ENCODE results near the gene MTM1.
A peak's percentile ranks its signal among the peaks of the same experiment; 100 is the strongest.

Gene MTM1

GRCh38 chrX:150551963-150552362, 16.5 kb upstream of the MTM1 start:
- DNase-seq = no peak

GRCh38 chrX:150558424-150558823, 10.0 kb upstream of the MTM1 start:
- DNase-seq = no peak

GRCh38 chrX:150564838-150565237, 3.6 kb upstream of the MTM1 start:
- DNase-seq = no peak

GRCh38 chrX:150565551-150565950, 2.9 kb upstream of the MTM1 start:
- no peak for DNase-seq

DNA sequence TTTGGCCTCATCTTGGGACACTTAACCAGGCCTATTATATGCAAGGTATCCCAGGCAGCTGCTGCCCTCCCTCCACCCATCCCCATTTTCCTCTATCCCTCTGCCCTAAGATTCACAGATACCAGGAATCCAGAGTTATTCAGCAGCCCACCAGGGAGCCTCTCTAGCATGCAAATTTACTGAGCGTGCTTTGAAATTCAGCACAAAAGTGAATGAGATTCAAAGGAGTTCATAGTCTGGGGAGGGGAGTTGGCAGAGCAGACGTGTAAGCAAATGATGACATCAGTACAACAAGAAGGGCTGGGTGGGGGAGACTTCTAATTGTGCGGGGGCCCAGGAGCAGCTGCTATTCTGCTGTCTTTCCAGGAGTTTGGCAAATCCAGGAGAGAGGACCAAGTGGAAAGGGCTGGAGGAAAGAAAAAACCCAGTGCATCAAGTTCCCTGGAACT, 1.7 kb upstream of the MTM1 start:
- DNase-seq = no peak

GRCh38 chrX:150567645-150568319, 639 bp upstream of the MTM1 start:
- no peak for DNase-seq

GRCh38 chrX:150569155-150569477, 695 bp downstream of the MTM1 start:
- DNase-seq = no peak

GRCh38 chrX:150570512-150570911, 2.1 kb downstream of the MTM1 start:
- DNase-seq = no peak

DNA sequence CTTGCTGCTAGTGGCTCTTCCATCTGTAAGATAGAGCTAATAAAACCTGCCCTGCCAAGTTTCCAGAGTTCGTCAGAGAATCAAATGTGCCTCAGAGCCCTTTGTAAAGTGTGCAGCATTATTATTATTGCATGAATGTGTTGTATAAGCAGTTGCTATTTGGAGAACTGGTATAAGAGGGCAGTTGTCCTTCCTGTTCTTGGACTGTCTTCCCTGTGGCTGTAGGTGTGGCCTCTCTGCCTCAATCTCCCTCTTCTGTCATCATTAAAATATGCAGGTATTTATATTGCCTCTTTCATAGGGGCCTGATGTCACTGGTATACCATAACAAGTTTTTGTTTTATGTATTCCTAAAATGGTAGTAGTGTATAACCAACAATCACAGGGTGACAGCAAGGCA, 3.8 kb downstream of the MTM1 start:
- DNase-seq = no peak

DNA sequence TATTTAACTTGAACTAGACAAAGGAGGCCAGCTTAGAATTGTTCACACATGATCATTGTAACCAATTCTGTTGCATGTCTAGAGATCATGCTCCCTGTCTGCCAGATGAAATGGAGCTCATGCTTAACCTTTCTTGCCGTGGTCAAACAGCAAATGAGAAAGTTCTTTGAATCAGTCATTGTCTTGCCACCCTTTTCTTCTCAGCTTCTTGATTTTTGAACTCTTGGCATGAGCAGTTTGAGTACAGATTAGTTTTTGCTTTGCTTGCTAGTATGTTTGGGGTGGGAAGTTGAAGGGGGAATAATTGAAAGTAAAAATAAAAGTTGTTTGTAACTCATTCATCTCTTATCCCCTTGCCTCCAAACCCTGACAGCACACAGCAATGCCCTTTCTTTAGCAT, 4.7 kb downstream of the MTM1 start:
- DNase-seq = no peak

DNA sequence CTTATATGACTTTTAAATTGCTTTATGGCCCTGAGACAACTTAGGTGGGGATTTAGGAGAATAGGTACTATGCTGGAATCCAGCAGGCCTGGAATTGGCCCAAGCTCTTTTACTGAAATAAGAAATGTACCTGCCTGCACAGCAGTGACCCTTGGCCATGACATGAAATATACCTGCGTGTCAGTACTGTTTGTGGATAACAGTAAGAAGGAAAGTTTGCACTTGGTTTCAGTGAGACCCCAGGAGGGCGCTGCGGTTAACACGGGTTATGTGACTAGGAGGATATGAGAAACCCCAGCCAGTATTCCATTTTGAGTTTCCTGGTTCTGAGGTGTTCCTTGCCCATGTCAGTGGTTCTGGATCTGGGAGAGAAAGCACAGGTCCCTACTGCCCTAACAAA, 5.3 kb downstream of the MTM1 start:
- no peak for DNase-seq

DNA sequence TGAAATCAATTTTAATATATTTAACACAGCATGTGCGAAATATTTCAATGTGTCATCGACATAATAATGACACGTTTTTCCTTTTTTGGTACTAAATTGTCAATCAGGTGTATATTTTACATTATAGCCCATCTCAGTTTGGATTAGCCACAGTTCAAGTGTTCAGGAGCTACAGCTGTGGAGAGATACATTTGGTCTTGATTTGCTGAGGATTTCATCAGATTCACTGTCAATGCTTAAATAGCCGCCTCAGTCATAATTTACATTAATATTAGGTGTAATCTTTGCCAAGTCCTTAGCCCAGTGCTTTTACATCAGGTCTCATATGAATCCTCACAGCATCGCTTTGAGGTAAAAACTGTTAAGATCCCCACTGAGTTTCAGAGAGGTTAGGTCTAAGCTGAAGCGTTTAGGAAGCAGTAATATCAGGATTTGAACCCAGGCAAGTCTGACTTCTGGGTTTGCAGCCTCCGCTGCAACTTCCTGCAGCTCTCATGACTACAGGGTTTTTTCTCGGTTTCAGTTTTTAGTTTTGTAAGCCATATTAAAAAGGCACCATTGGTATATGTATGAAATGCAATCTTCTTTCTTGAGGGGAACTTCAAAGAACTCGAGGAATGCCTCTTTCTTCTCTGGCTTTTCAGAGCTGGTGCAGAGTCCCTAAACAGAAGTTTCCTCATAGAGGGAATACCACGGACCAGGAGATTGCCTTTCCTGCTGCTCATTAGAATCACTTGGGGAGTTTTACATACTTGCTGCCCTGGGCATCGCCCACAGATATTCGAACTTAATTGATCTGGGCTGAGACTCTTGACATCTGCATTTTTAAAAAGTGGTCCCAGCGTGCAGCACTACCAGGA, 6.4 kb downstream of the MTM1 start:
- no peak for DNase-seq

DNA sequence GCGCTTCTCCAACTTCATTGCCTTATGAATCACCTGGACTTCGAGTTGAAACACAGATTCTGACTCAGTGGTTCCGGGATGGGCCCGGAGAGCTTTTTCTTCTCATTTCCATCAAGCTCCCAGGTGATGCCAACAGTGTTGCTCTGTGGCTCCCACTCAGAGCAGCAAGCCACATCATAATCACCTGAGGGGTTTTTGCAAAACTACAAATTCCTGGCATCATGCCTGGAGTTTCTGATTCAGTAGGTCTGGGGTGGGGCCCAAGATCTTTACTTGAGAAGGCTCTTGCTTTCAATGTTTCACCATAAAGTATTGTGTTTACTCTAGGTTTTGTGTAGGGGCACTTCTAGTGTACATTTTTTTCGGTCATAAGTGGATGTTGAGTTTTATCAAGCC, 7.0 kb downstream of the MTM1 start:
- peak; percentile 10 for DNase-seq

- no peak for DNase-seq
Observed at GRCh38 chrX:150577174-150577573, 8.8 kb downstream of the MTM1 start.

DNA sequence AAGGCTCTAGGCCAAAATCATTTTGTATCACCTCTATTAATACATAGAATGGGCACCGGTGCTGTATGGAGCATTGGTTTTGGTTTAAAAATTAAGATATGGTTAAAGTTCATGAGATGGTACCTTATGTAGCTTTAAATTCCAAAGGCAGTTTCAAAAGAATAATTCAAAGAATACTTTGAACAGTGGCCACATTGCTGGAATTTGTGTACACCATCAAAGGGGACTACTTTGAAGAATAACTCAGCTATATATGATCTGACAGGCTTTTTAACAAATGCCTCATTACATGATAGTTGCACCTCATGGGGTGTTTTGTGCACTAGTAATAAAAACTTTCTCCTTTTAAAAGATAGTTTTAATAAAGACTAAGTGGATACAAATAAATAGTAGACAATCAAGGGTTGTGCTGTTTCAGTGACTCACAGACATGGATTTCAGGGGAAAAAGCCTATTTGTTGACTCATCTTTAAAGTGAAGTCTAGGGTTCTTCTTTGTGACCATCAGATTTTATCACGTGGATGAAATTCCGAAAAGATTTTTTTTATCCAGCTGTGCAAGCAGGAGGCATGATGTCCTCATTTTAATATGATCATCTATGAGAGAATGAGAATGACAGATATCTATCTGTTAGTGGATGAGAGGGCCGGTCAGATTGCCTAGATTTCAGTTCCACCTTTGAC, 12.8 kb downstream of the MTM1 start:
- DNase-seq = peak; percentile 86

DNA sequence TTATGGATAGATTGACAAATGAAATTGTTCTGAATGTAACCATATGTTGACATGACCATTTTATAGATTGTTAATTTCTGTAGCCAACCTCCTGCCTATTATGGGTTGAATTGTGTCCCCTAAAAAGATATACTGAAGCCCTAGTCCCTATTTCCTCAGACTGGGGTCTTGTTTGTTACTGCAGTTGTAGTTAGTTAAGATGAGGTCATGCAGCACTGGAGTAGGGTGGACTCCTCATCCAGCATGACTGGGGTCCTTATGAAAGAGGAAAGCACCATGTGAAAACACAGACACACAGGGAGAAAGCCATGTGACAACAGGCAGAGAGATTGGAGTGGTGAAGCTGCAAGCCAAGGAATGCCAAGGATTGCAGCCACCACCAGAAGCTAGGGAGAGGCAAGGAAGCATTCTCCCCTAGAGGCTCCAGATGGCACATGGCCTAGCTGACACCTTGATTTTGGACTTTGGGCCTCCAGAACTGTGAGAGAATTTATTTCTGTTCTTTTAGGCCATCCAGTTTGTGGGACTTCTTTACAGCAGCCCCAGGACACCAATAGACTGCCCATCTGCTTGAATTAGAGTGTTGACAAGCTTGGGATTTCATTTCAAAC, 14.0 kb downstream of the MTM1 start:
- no peak for DNase-seq

- peak; percentile 20 for DNase-seq
Observed at GRCh38 chrX:150587585-150588503, 19.4 kb downstream of the MTM1 start.

DNA sequence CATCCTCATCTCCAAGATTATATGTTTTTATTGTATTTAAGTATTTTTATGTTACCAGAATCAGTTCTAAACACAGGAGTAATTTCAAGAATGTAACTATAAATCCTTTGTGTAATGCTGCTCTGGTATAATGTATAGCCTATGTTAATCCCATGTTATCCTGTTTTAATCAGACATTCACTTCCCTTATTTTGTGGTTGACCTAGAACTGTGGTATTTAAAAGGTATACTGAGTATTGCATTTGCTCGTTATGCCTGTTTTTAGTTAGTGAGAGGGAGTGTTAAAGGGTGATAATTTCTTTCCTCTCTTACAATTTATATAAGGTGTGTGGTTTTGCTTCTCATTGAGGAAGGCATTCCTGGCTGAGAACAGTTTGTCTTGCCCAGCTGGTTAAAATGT, 26.2 kb downstream of the MTM1 start:
- no peak for DNase-seq

DNA sequence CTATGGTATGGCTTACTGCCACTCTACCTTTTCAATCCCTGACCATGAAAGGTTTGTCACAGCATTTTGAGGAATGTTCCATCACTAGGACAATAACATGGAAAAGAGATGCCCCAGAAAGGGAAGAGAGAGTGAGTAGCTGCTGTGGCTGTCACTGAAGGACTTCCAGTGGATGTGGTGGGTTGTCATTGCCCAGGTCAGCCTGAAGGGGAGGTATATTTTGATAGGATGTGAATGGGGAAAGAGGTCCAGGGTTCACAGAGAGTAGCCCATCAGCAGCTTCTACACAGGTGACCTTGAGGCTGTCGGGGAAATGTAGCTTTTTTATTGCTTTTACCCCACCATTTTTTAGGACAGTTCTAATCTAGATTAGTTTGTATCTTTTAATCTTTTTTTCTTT, 30.8 kb downstream of the MTM1 start:
- DNase-seq = no peak

- no peak for DNase-seq
Observed at GRCh38 chrX:150602296-150602695, 33.9 kb downstream of the MTM1 start.

DNA sequence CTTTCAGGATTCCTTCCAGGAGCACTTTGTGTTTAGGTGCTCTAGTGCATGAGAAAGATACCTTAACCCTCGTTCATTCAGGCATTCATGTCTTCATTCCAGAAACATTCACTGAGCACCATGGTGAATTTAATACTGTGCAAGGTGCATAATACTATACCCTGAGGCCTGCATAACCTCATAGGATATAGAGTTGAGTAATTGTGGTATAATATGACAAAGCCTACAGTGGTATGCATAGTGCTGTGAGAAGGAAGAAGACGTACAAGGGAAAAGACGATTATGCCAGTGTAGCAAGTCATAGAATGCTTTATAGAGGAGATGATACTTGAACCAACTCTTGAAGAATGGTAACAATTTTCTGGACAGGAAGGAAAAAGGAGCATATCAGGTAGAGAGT, 34.3 kb downstream of the MTM1 start:
- no peak for DNase-seq

GRCh38 chrX:150605603-150606002, 37.2 kb downstream of the MTM1 start:
- no peak for DNase-seq
